ENCODE results near the gene PLCB1. TPM values are rescaled to one million over a fixed set of nuclear protein-coding genes. Genes with fewer than 3 reads are reported as not detected.
A peak's percentile ranks its signal among the peaks of the same experiment; 100 is the strongest.

PLCB1 gene
- total RNA-seq, 6 experiments from 2014 or later = 17.2 to 25.7 (median 23.1) TPM

- peaks cover 35% of the 10 kb centered on the region for H3K4me1 Mint-ChIP-seq (ENCODE audit: low read depth)
- no peak overlapping the region for H3K4me3 Mint-ChIP-seq
- H3K27me3 Mint-ChIP-seq (ENCODE audit: insufficient read depth) = 0 out of 2 replicates have a peak, but pooled peaks cover 1% of the 10 kb centered on the region
- TF ChIP-seq CTCF (IDR thresholded peaks at IDR 0.05) = no peak
- DNase-seq = peak; percentile 72
- no peaks in the 10 kb centered on the region for H3K9me3 Mint-ChIP-seq
- H3K36me3 Mint-ChIP-seq (ENCODE audit: low read depth) = no peaks in the 10 kb centered on the region; the same call in 1 of the 2 replicates
- H3K27ac Mint-ChIP-seq = peak overlapping the region; percentile 27
Observed at GRCh38 chr20:8291873-8292272, 159.8 kb downstream of the PLCB1 start.

- Mint-ChIP-seq H3K4me1 (ENCODE audit: low read depth) (peaks cover 35% of the 10 kb centered on the region), H3K27me3 (ENCODE audit: insufficient read depth) (0 out of 2 replicates have a peak, but pooled peaks cover 1% of the 10 kb centered on the region), H3K4me3 (no peak overlapping the region), H3K9me3 (no peaks in the 10 kb centered on the region), H3K27ac (peak overlapping the region; percentile 27; the same call in 1 of the 2 replicates), H3K36me3 (ENCODE audit: low read depth) (no peaks in the 10 kb centered on the region; the same call in 1 of the 2 replicates)
- TF ChIP-seq CTCF (IDR thresholded peaks at IDR 0.05) = no peak
- DNase-seq = no peak
Observed at GRCh38 chr20:8292793-8293192, 160.7 kb downstream of the PLCB1 start.

GRCh38 chr20:8293750-8294149 lies 161.7 kb downstream of the PLCB1 start:
- no peaks in the 10 kb centered on the region; the same call in 1 of the 2 replicates for H3K36me3 Mint-ChIP-seq (ENCODE audit: low read depth)
- H3K4me3 Mint-ChIP-seq = no peak overlapping the region
- H3K9me3 Mint-ChIP-seq = no peaks in the 10 kb centered on the region
- no peak overlapping the region for H3K27ac Mint-ChIP-seq
- 0 out of 2 replicates have a peak, but pooled peaks cover 1% of the 10 kb centered on the region for H3K27me3 Mint-ChIP-seq (ENCODE audit: insufficient read depth)
- TF ChIP-seq CTCF (IDR thresholded peaks at IDR 0.05) = no peak
- no peak for DNase-seq
- peaks cover 35% of the 10 kb centered on the region for H3K4me1 Mint-ChIP-seq (ENCODE audit: low read depth)

GRCh38 chr20:8296536-8296935 lies 164.5 kb downstream of the PLCB1 start:
- peaks cover 38% of the 10 kb centered on the region for H3K4me1 Mint-ChIP-seq (ENCODE audit: low read depth)
- no peak for DNase-seq
- H3K36me3 Mint-ChIP-seq (ENCODE audit: low read depth) = 0 out of 2 replicates have a peak, but pooled peaks cover 5% of the 10 kb centered on the region
- H3K27me3 Mint-ChIP-seq (ENCODE audit: insufficient read depth) = 0 out of 2 replicates have a peak, but pooled peaks cover 1% of the 10 kb centered on the region
- no peaks in the 10 kb centered on the region; the same call in 1 of the 2 replicates for H3K9me3 Mint-ChIP-seq
- TF ChIP-seq CTCF (IDR thresholded peaks at IDR 0.05) = no peak
- no peak overlapping the region for H3K4me3 Mint-ChIP-seq
- no peak overlapping the region for H3K27ac Mint-ChIP-seq

GRCh38 chr20:8298426-8299043 lies 166.5 kb downstream of the PLCB1 start:
- Mint-ChIP-seq H3K36me3 (ENCODE audit: low read depth) (0 out of 2 replicates have a peak, but pooled peaks cover 5% of the 10 kb centered on the region), H3K4me1 (ENCODE audit: low read depth) (peaks cover 21% of the 10 kb centered on the region), H3K9me3 (no peaks in the 10 kb centered on the region; the same call in 1 of the 2 replicates), H3K4me3 (no peak overlapping the region), H3K27ac (no peak overlapping the region), H3K27me3 (ENCODE audit: insufficient read depth) (0 out of 2 replicates have a peak, but pooled peaks cover 1% of the 10 kb centered on the region)
- TF ChIP-seq CTCF (IDR thresholded peaks at IDR 0.05) = no peak
- no peak for DNase-seq

All from HFFc6 (cell line).